Trophoblast cell (in vitro differentiated cells and primary cell): ENCODE measurements around the gene FAM13A. TPM values are rescaled to one million over a fixed set of nuclear protein-coding genes. Genes with fewer than 3 reads are reported as not detected.

ENCODE experiments used
- DNase-seq, 2 donors: peaks; one replicate each; pipeline ENCODE4 v3.0.0-alpha.2; 2016
- H2AFZ ChIP-seq: 2 replicates; pipeline ENCODE4 v1.6.1; 2013; ENCODE audit warnings: low read length, moderate library complexity, mild to moderate bottlenecking; ENCODE audit not compliant: insufficient read depth, poor library complexity
- H2AK5ac ChIP-seq: 2 replicates; pipeline ENCODE4 v1.6.1; 2013; ENCODE audit warnings: mild to moderate bottlenecking, low read length
- H2BK120ac ChIP-seq: 2 replicates; pipeline ENCODE4 v1.6.1; 2013; ENCODE audit warnings: low read length, mild to moderate bottlenecking, moderate library complexity; ENCODE audit not compliant: insufficient read depth, poor library complexity
- H2BK12ac ChIP-seq: 2 replicates; pipeline ENCODE4 v1.6.1; 2013; ENCODE audit warnings: mild to moderate bottlenecking, low read length, moderate library complexity
- H2BK5ac ChIP-seq: 2 replicates; pipeline ENCODE4 v1.6.1; 2013; ENCODE audit warnings: low read length, low read depth, moderate library complexity, mild to moderate bottlenecking; ENCODE audit not compliant: poor library complexity
- H3K14ac ChIP-seq: 2 replicates; pipeline ENCODE4 v1.6.1; 2013; ENCODE audit warnings: mild to moderate bottlenecking, low read length
- H3K18ac ChIP-seq: 2 replicates; pipeline ENCODE4 v1.6.1; 2013; ENCODE audit warnings: mild to moderate bottlenecking, low read length
- H3K23ac ChIP-seq: 2 replicates; pipeline ENCODE4 v1.6.1; 2013; ENCODE audit warnings: low read length
- H3K27ac ChIP-seq: 2 replicates; pipeline ENCODE4 v1.5.1; 2013; ENCODE audit warnings: low read depth, mild to moderate bottlenecking, inconsistent platforms, low read length, moderate library complexity
- H3K27me3 ChIP-seq: 2 replicates; pipeline ENCODE4 v1.6.1; 2013; ENCODE audit warnings: inconsistent platforms, mild to moderate bottlenecking, low read length, moderate library complexity; ENCODE audit not compliant: insufficient read depth
- H3K36me3 ChIP-seq, 2 experiments: 1 replicate in 1 of 2; 2 replicates in 1 of 2; pipeline ENCODE4 v1.6.1; 2013; ENCODE audit warnings: low read length in 2 of 2, mild to moderate bottlenecking in 2 of 2, moderate library complexity in 1 of 2; ENCODE audit not compliant: insufficient read depth in 2 of 2, control insufficient read depth in 1 of 2
- H3K4ac ChIP-seq: 2 replicates; pipeline ENCODE4 v1.6.1; 2013; ENCODE audit warnings: low read depth, mild to moderate bottlenecking, low read length, moderate library complexity
- H3K4me1 ChIP-seq, 2 experiments: 1 replicate in 1 of 2; 2 replicates in 1 of 2; pipeline ENCODE4 v1.6.1; 2013; ENCODE audit warnings: low read length in 2 of 2, mild to moderate bottlenecking in 2 of 2, moderate library complexity in 1 of 2; ENCODE audit not compliant: insufficient read depth in 2 of 2, control insufficient read depth in 1 of 2
- H3K4me2 ChIP-seq: 2 replicates; pipeline ENCODE4 v1.6.1; 2013; ENCODE audit warnings: inconsistent platforms, mild to moderate bottlenecking, low read length, moderate library complexity
- H3K4me3 ChIP-seq: 2 replicates; pipeline ENCODE4 v1.5.1; 2013; ENCODE audit warnings: mild to moderate bottlenecking, low read depth, low read length, inconsistent platforms
- H3K79me1 ChIP-seq: one replicate; pipeline ENCODE4 v1.6.1; 2013; ENCODE audit warnings: low read length
- H3K79me2 ChIP-seq: 2 replicates; pipeline ENCODE4 v1.6.1; 2013; ENCODE audit warnings: low read length, mild to moderate bottlenecking; ENCODE audit not compliant: control insufficient read depth, insufficient read depth, poor library complexity
- H3K9ac ChIP-seq: 2 replicates; pipeline ENCODE4 v1.6.1; 2013; ENCODE audit warnings: mild to moderate bottlenecking, low read length
- H3K9me3 ChIP-seq: 2 replicates; pipeline ENCODE4 v1.6.1; 2013; ENCODE audit warnings: low read depth, mild to moderate bottlenecking, control low read depth, inconsistent platforms, low read length; ENCODE audit not compliant: insufficient read depth
- H4K12ac ChIP-seq: 2 replicates; pipeline ENCODE4 v1.6.1; 2013; ENCODE audit warnings: low read depth, mild to moderate bottlenecking, low read length, moderate library complexity
- H4K8ac ChIP-seq: 2 replicates; pipeline ENCODE4 v1.6.1; 2013; ENCODE audit warnings: low read depth, mild to moderate bottlenecking, low read length, moderate library complexity
- H4K91ac ChIP-seq: one replicate; pipeline ENCODE4 v1.6.1; 2013; ENCODE audit warnings: low read depth, mild to moderate bottlenecking, low read length, moderate library complexity
- WGBS: extraction: QIAGEN DNeasy Blood & Tissue Kit; methylation state at CpG from one replicate; pipeline ENCODE4 v1.1.7; 2013; ENCODE audit warnings: missing lambda C conversion rate; ENCODE audit not compliant: insufficient read length, insufficient coverage; ENCODE audit errors: extremely low coverage; 5-methylcytosine and 5-hydroxymethylcytosine counted together
- polyA plus RNA-seq: library from polyadenylated mRNA; stranded (reverse); fragments of 200-250 nt; gene quantifications from 2 replicates; pipeline ENCODE4 v1.2.3, GENCODE V29; 2013

Gene FAM13A
- 9.6 and 9.7 TPM in 2 replicates for polyA plus RNA-seq

GRCh38 chr4:89056953-89057398 lies at the start of gene FAM13A:
Gene FAM13A (minus strand): TSS chr4:89057185. CDS start chr4:89056964, 221 bp downstream.
- Histone ChIP-seq H2BK120ac (no peak within 1 kb of the TSS), H3K79me2 (no peaks in the 10 kb centered on the region), H3K9ac (no peak within 1 kb of the TSS), H3K27ac (peak within 1 kb of the TSS; percentile 63), H3K4me2 (peak within 1 kb of the TSS; percentile 77), H3K18ac (no peak within 1 kb of the TSS), H3K27me3 (no peaks in the 10 kb centered on the region), H3K4ac (no peak within 1 kb of the TSS), H2BK12ac (no peak within 1 kb of the TSS), H3K4me1 (no peaks in the 10 kb centered on the region), H2BK5ac (no peak within 1 kb of the TSS), H3K79me1 (no peaks in the 10 kb centered on the region), H4K12ac (no peak within 1 kb of the TSS), H2AFZ (no peak within 1 kb of the TSS), H4K8ac (peak within 1 kb of the TSS; percentile 70), H3K36me3 (no peaks in the 10 kb centered on the region), H2AK5ac (no peak within 1 kb of the TSS), H3K14ac (no peak within 1 kb of the TSS), H3K23ac (no peak within 1 kb of the TSS), H4K91ac (no peak within 1 kb of the TSS), H3K4me3 (no peak within 1 kb of the TSS), H3K9me3 (no peaks in the 10 kb centered on the region)
- peak; percentile 74 to 84 for DNase-seq
- WGBS = no CpG with 5 or more reads among the region's 9 CpGs

- H3K14ac ChIP-seq = no peak overlapping the region
- WGBS = no CpG with 5 or more reads among the region's 6 CpGs
- no peak for DNase-seq
- no peak overlapping the region for H3K23ac ChIP-seq
- peaks cover 4% of the 10 kb centered on the region for H3K9me3 ChIP-seq
- no peaks in the 10 kb centered on the region for H3K79me1 ChIP-seq
- H2BK12ac ChIP-seq = no peak overlapping the region
- H4K12ac ChIP-seq = no peak overlapping the region
- H3K4ac ChIP-seq = no peak overlapping the region
- H2AK5ac ChIP-seq = no peak overlapping the region
- peaks cover 3% of the 10 kb centered on the region in 2 experiments for H3K4me1 ChIP-seq
- no peaks in the 10 kb centered on the region for H3K27me3 ChIP-seq
- H2BK120ac ChIP-seq = no peak overlapping the region
- H3K18ac ChIP-seq = no peak overlapping the region
- H4K91ac ChIP-seq = no peak overlapping the region
- H3K79me2 ChIP-seq = no peaks in the 10 kb centered on the region
- no peak overlapping the region for H3K27ac ChIP-seq
- no peak overlapping the region for H4K8ac ChIP-seq
- H2AFZ ChIP-seq = no peak overlapping the region
- H3K4me2 ChIP-seq = no peak overlapping the region
- H3K9ac ChIP-seq = no peak overlapping the region
- H2BK5ac ChIP-seq = no peak overlapping the region
- no peaks in the 10 kb centered on the region for H3K36me3 ChIP-seq
- H3K4me3 ChIP-seq = no peak overlapping the region
Observed at GRCh38 chr4:89105726-89106125, 48.7 kb upstream of the FAM13A start.

- H3K36me3 ChIP-seq = no peaks in the 10 kb centered on the region
- no peaks in the 10 kb centered on the region for H3K9me3 ChIP-seq
- H3K18ac ChIP-seq = no peak overlapping the region
- no peak overlapping the region for H3K4me2 ChIP-seq
- H3K4me3 ChIP-seq = no peak overlapping the region
- DNase-seq = no peak
- H3K4me1 ChIP-seq = no peaks in the 10 kb centered on the region
- H2AFZ ChIP-seq = no peak overlapping the region
- H3K14ac ChIP-seq = no peak overlapping the region
- H3K23ac ChIP-seq = no peak overlapping the region
- H3K79me1 ChIP-seq = no peaks in the 10 kb centered on the region
- no peak overlapping the region for H2BK120ac ChIP-seq
- no peak overlapping the region for H2BK12ac ChIP-seq
- no peak overlapping the region for H2AK5ac ChIP-seq
- no peaks in the 10 kb centered on the region for H3K79me2 ChIP-seq
- no peak overlapping the region for H3K27ac ChIP-seq
- no peak overlapping the region for H3K4ac ChIP-seq
- 100% methylated on average over 1 of the region's 11 CpGs for WGBS
- H4K12ac ChIP-seq = no peak overlapping the region
- no peak overlapping the region for H4K91ac ChIP-seq
- H4K8ac ChIP-seq = no peak overlapping the region
- no peak overlapping the region for H2BK5ac ChIP-seq
- no peak overlapping the region for H3K9ac ChIP-seq
- H3K27me3 ChIP-seq = no peaks in the 10 kb centered on the region
Observed at GRCh38 chr4:89101256-89102161, 44.5 kb upstream of the FAM13A start.

- no peak for DNase-seq
- no CpG with 5 or more reads among the region's 3 CpGs for WGBS
- no peak overlapping the region for H2BK12ac ChIP-seq
Observed at GRCh38 chr4:89100853-89101252, 43.9 kb upstream of the FAM13A start.

More at GRCh38 chr4:89100853-89101252, 43.9 kb upstream of the FAM13A start:
- Histone ChIP-seq H4K91ac (no peak overlapping the region), H3K23ac (no peak overlapping the region), H3K4ac (no peak overlapping the region), H3K18ac (no peak overlapping the region), H3K27ac (no peak overlapping the region), H4K12ac (no peak overlapping the region), H3K27me3 (no peaks in the 10 kb centered on the region), H3K4me3 (no peak overlapping the region), H3K9ac (no peak overlapping the region), H3K36me3 (no peaks in the 10 kb centered on the region), H2BK120ac (no peak overlapping the region), H3K4me2 (no peak overlapping the region), H3K79me2 (no peaks in the 10 kb centered on the region), H2BK5ac (no peak overlapping the region), H3K4me1 (no peaks in the 10 kb centered on the region), H3K9me3 (no peaks in the 10 kb centered on the region), H4K8ac (no peak overlapping the region), H2AK5ac (no peak overlapping the region), H3K79me1 (no peaks in the 10 kb centered on the region), H3K14ac (no peak overlapping the region), H2AFZ (no peak overlapping the region)
